H1 (cell line): Measurements from ENCODE around the gene ELOVL6. TPM values are rescaled to one million over a fixed set of nuclear protein-coding genes. Genes with fewer than 3 reads are reported as not detected.

Source experiments
- CTCF ChIA-PET: fragments of 300-600 bp; sonication (Branson Sonifier 250); formaldehyde crosslinking; loops from one replicate; lab custom pipeline; 2021; ENCODE audit not compliant: partially characterized antibody; lab: Charles Lee
- POLR2A ChIA-PET: fragments of 300-600 bp; sonication (Branson Sonifier 250); formaldehyde crosslinking; loops from one replicate; lab custom pipeline; 2021; ENCODE audit warnings: inconsistent platforms; ENCODE audit not compliant: partially characterized antibody; lab: Charles Lee
- DNase-seq, 2 experiments: peaks; one replicate each; pipeline versions ENCODE4 v3.0.0 to v3.0.0-alpha.2; 2010 to 2022; ENCODE audit warnings: low spot score in 2 of 2, low read depth in 1 of 2, mixed read lengths in 1 of 2
- FAIRE-seq: peaks from 2 replicates; lab custom pipeline; 2011; peaks lifted over from hg19 to GRCh38; lab: Jason Lieb, UNC
- H2AFZ ChIP-seq: 2 replicates; pipeline ENCODE4 v1.8.1; 2012; ENCODE audit warnings: low read length, inconsistent platforms
- H2AK5ac ChIP-seq: 2 replicates; pipeline ENCODE4 v1.6.1; 2013; ENCODE audit warnings: low read depth, low read length
- H2BK120ac ChIP-seq: replicated peaks from 2 replicates; pipeline ENCODE3; 2013; ENCODE audit warnings: low read depth, low read length, inconsistent platforms
- H2BK12ac ChIP-seq: 2 replicates; pipeline ENCODE4 v1.6.1; 2013; ENCODE audit warnings: low read depth, low read length
- H2BK15ac ChIP-seq: 2 replicates; pipeline ENCODE4 v1.6.1; 2013; ENCODE audit warnings: low read length
- H2BK20ac ChIP-seq: 2 replicates; pipeline ENCODE4 v1.6.1; 2013; ENCODE audit warnings: low read length
- H2BK5ac ChIP-seq: 2 replicates; pipeline ENCODE4 v1.6.1; 2013; ENCODE audit warnings: low read depth, low read length
- H3K14ac ChIP-seq: 2 replicates; pipeline ENCODE4 v1.6.1; 2013; ENCODE audit warnings: inconsistent platforms; ENCODE audit not compliant: insufficient read length
- H3K18ac ChIP-seq: 2 replicates; pipeline ENCODE4 v1.6.1; 2013; ENCODE audit warnings: low read length; ENCODE audit errors: extremely low read depth
- H3K23ac ChIP-seq: 2 replicates; pipeline ENCODE4 v1.6.1; 2013; ENCODE audit warnings: inconsistent platforms; ENCODE audit not compliant: insufficient read length
- H3K23me2 ChIP-seq: 2 replicates; pipeline ENCODE4 v1.6.1; 2013; ENCODE audit warnings: low read depth, low read length
- H3K27ac ChIP-seq: 2 replicates; pipeline ENCODE4 v1.6.1; 2011; ENCODE audit warnings: low read depth, low read length, inconsistent platforms
- H3K27me3 ChIP-seq, 4 experiments: replicated peaks in 1 of 4; 1 replicate in 1 of 4; 2 replicates in 3 of 4; pipeline versions ENCODE4 v1.6.1 to v1.8.1; 2011 to 2013; ENCODE audit warnings: low read length in 3 of 4, mild to moderate bottlenecking in 3 of 4, inconsistent platforms in 2 of 4, mixed read lengths in 2 of 4, moderate library complexity in 1 of 4; ENCODE audit not compliant: control insufficient read depth in 3 of 4, insufficient read depth in 3 of 4; ENCODE audit errors: extremely low read depth in 1 of 4
- H3K36me3 ChIP-seq, 4 experiments: 2 replicates each; pipeline versions ENCODE4 v1.6.1 to v1.8.1; 2011 to 2013; ENCODE audit warnings: mild to moderate bottlenecking in 4 of 4, low read length in 3 of 4, moderate library complexity in 2 of 4, control low read depth in 1 of 4, inconsistent platforms in 1 of 4; ENCODE audit not compliant: insufficient read depth in 4 of 4, control insufficient read depth in 2 of 4
- H3K4ac ChIP-seq: replicated peaks from 2 replicates; pipeline ENCODE3; 2013; ENCODE audit warnings: low read length, low read depth, mixed read lengths, inconsistent platforms; ENCODE audit not compliant: insufficient read length
- H3K4me1 ChIP-seq, 4 experiments: replicated peaks in 1 of 4; 1 replicate in 1 of 4; 2 replicates in 3 of 4; pipeline versions ENCODE4 v1.6.1 to v1.8.1; 2011 to 2013; ENCODE audit warnings: low read length in 3 of 4, inconsistent platforms in 2 of 4, mixed read lengths in 1 of 4; ENCODE audit not compliant: insufficient read depth in 4 of 4, control insufficient read depth in 3 of 4
- H3K4me2 ChIP-seq, 2 experiments: 2 replicates each; pipeline versions ENCODE4 v1.6.1 to v1.8.1; 2011 to 2013; ENCODE audit warnings: low read depth in 2 of 2, low read length in 2 of 2, control low read depth in 1 of 2, inconsistent platforms in 1 of 2, mild to moderate bottlenecking in 1 of 2; ENCODE audit not compliant: insufficient read depth in 1 of 2
- H3K4me3 ChIP-seq, 4 experiments: fragments of 200-600, 300-600 bp in 1 of 4; sonication (generic), shearing (Covaris generic), sonication (Bioruptor Twin) in 1 of 4; 2 replicates each; pipeline versions ENCODE4 v1.5.1 to v1.8.1; 2011 to 2016; ENCODE audit warnings: low read length in 4 of 4, low read depth in 3 of 4, control low read depth in 2 of 4, inconsistent platforms in 2 of 4, mild to moderate bottlenecking in 2 of 4, mixed read lengths in 1 of 4, moderate library complexity in 1 of 4; ENCODE audit not compliant: insufficient read depth in 2 of 4; ENCODE audit errors: extremely low read depth in 1 of 4
- H3K56ac ChIP-seq: replicated peaks from 2 replicates; pipeline ENCODE3; 2013; ENCODE audit warnings: low read depth, mild to moderate bottlenecking, mixed read lengths, low read length, inconsistent platforms; ENCODE audit not compliant: insufficient read length
- H3K79me1 ChIP-seq: 2 replicates; pipeline ENCODE4 v1.6.1; 2013; ENCODE audit warnings: low read depth, low read length, control low read depth
- H3K79me2 ChIP-seq, 2 experiments: 2 replicates each; pipeline versions ENCODE4 v1.6.1 to v1.8.1; 2012 to 2013; ENCODE audit warnings: low read length in 2 of 2, mild to moderate bottlenecking in 2 of 2, inconsistent platforms in 1 of 2; ENCODE audit not compliant: insufficient read depth in 2 of 2, control insufficient read depth in 1 of 2
- H3K9ac ChIP-seq, 4 experiments: replicated peaks in 1 of 4; 1 replicate in 1 of 4; 2 replicates in 3 of 4; pipeline versions ENCODE4 v1.6.1 to v1.8.1; 2011 to 2013; ENCODE audit warnings: low read depth in 3 of 4, low read length in 3 of 4, control low read depth in 2 of 4, mild to moderate bottlenecking in 2 of 4, moderate library complexity in 2 of 4, inconsistent platforms in 1 of 4; ENCODE audit errors: extremely low read depth in 1 of 4
- H3K9me3 ChIP-seq, 2 experiments: 2 replicates each; pipeline versions ENCODE4 v1.6.1 to v1.8.1; 2012 to 2013; ENCODE audit warnings: mild to moderate bottlenecking in 2 of 2, moderate library complexity in 2 of 2, control low read depth in 1 of 2, inconsistent platforms in 1 of 2, low read depth in 1 of 2, low read length in 1 of 2, mixed read lengths in 1 of 2; ENCODE audit not compliant: insufficient read depth in 2 of 2
- H4K20me1 ChIP-seq, 2 experiments: replicated peaks in 1 of 2; 2 replicates each; pipeline versions ENCODE3 to v1.8.1; 2011 to 2013; ENCODE audit warnings: inconsistent platforms in 2 of 2, low read length in 2 of 2, mild to moderate bottlenecking in 1 of 2; ENCODE audit not compliant: insufficient read depth in 2 of 2, control insufficient read depth in 1 of 2
- H4K5ac ChIP-seq: 2 replicates; pipeline ENCODE4 v1.6.1; 2013; ENCODE audit warnings: low read length, low read depth, mixed read lengths, inconsistent platforms; ENCODE audit not compliant: insufficient read length
- H4K8ac ChIP-seq: 2 replicates; pipeline ENCODE4 v1.8.0; 2013; ENCODE audit warnings: mild to moderate bottlenecking, moderate library complexity, low read length, inconsistent platforms; ENCODE audit not compliant: insufficient read depth; ENCODE audit errors: extremely low read depth
- H4K91ac ChIP-seq: replicated peaks from 2 replicates; pipeline ENCODE3; 2013; ENCODE audit warnings: low read length, mixed read lengths, inconsistent platforms; ENCODE audit not compliant: insufficient read length
- CEBPB ChIP-seq: IDR thresholded peaks from 2 replicates; pipeline ENCODE4 v1.6.1; 2012; ENCODE audit warnings: low read depth, low read length
- CHD2 ChIP-seq: IDR thresholded peaks from 2 replicates; pipeline ENCODE4 v1.6.1; 2012; ENCODE audit warnings: low read length, improper control_type of control experiment
- NANOG ChIP-seq: IDR thresholded peaks from 2 replicates; pipeline ENCODE4 v1.6.1; 2011; ENCODE audit warnings: low read length, low read depth, mild to moderate bottlenecking, inconsistent platforms; ENCODE audit not compliant: insufficient read depth, poor library complexity, severe bottlenecking
- POLR2A ChIP-seq, 2 experiments: IDR thresholded peaks; 1 replicate in 1 of 2; 2 replicates in 1 of 2; pipeline ENCODE4 v1.6.1; 2011; ENCODE audit warnings: low read depth in 2 of 2, low read length in 2 of 2, mild to moderate bottlenecking in 2 of 2; ENCODE audit errors: control extremely low read depth in 1 of 2
- RNF2 ChIP-seq: fragments of 200-900, 300-1000 bp; sonication (generic); IDR thresholded peaks from 2 replicates; pipeline ENCODE4 v1.7.1; 2016; ENCODE audit warnings: borderline replicate concordance, low read depth, mild to moderate bottlenecking, antibody characterized with exemption, low read length; ENCODE audit not compliant: poor library complexity, severe bottlenecking; ENCODE audit errors: missing control alignments
- SIN3A ChIP-seq, 2 experiments: IDR thresholded peaks in 1 of 2; conservative IDR thresholded peaks in 1 of 2; 2 replicates each; pipeline ENCODE4 v1.6.1; 2011 to 2012; ENCODE audit warnings: low read length in 2 of 2, improper control_type of control experiment in 1 of 2, low read depth in 1 of 2, mild to moderate bottlenecking in 1 of 2
- WGBS, 2 experiments: shearing (Covaris generic) in 1 of 2; methylation state at CpG; one replicate each; pipeline versions ENCODE4 v1.1.6 to v1.1.7; 2013 to 2015; ENCODE audit warnings: low lambda C conversion rate in 2 of 2, mixed read lengths in 2 of 2, inconsistent platforms in 1 of 2, low coverage in 1 of 2, missing lambda C conversion rate in 1 of 2; ENCODE audit not compliant: insufficient replicate concordance in 2 of 2, insufficient coverage in 1 of 2, insufficient read length in 1 of 2; ENCODE audit errors: extremely low coverage in 1 of 2, missing lambda C conversion rate in 1 of 2; 5-methylcytosine and 5-hydroxymethylcytosine counted together
- polyA plus RNA-seq, 7 experiments: library from polyadenylated mRNA; depleted of rRNA in 3 of 7; stranded (reverse) in 5 of 7; unstranded in 2 of 7; fragments of >200 nt in 5 of 7; fragments of 200-250 nt in 2 of 7; gene quantifications; 1 replicate in 5 of 7; 2 replicates in 1 of 7; 4 replicates in 1 of 7; pipeline versions ENCODE4 v1.2.1 to v1.2.3, GENCODE V29; 2011 to 2013; ENCODE audit warnings: missing spikeins in 2 of 7, mixed read lengths in 2 of 7
- total RNA-seq: library from RNA; stranded (reverse); fragmentation: NEBNext Ultra II Directional; extraction: Animal tissue kit (Norgen Biotek cat#: 25700); gene quantifications from 2 replicates; pipeline ENCODE4 v1.2.1, GENCODE V29; 2021

Gene ELOVL6
- total and polyA plus RNA-seq, 2 of the 8 experiments (the other 6 are each of a cell fraction or from before 2014, with no cell fraction given): 27.8 to 86.6 TPM

- no peak overlapping the region for H2BK5ac ChIP-seq
- FAIRE-seq: no peak
- POLR2A ChIA-PET: interaction anchor here (1.6 to 2.9 kb wide), 3 partner anchors 8 to 16 kb away, joined by 7 to 25 read pairs (median 12); partner anchors contain the start of gene ELOVL6
- H3K56ac ChIP-seq: no peak overlapping the region
- no peak overlapping the region for H3K4ac ChIP-seq
- TF ChIP-seq RNF2 (no peak), CEBPB (no peak), NANOG (no peak), POLR2A (IDR thresholded peaks at IDR 0.05; ENCODE audit: control extremely low read depth in 1 of 2, low read depth in 2 of 2, low read length in 2 of 2) (0 out of 3 replicates have a peak, but pooled peaks of 1 of the 2 experiments have one; percentile 34), CHD2 (no peak), SIN3A (conservative IDR thresholded peaks at IDR 0.05 in 1 of 2, IDR thresholded peaks at IDR 0.05 in 1 of 2; ENCODE audit: low read depth in 1 of 2, low read length in 2 of 2) (no peak)
- H3K9ac ChIP-seq: peak overlapping the region in 1 of 4 experiments; percentile 19; a peak in 1 of 7 replicates
- no peak overlapping the region for H2BK20ac ChIP-seq
- peaks cover 2 to 4% of the 10 kb centered on the region in 2 experiments for H4K20me1 ChIP-seq
- no peak overlapping the region for H2BK12ac ChIP-seq
- peaks cover 4 to 12% (median 6%) of the 10 kb centered on the region in 4 experiments; a peak in 5 of 7 replicates for H3K4me1 ChIP-seq
- H3K27me3 ChIP-seq: no peaks in the 10 kb centered on the region
- no peak overlapping the region for H3K23ac ChIP-seq
- H2BK15ac ChIP-seq: no peak overlapping the region
- peaks cover 4 to 73% of the 10 kb centered on the region in 2 experiments; a peak in 3 of 4 replicates for H3K79me2 ChIP-seq
- H3K4me2 ChIP-seq: peak overlapping the region in 1 of 2 experiments; percentile 42; a peak in 3 of 4 replicates
- 40% methylated on average over 1 of the region's 1 CpG; no CpG with 5 or more reads in 1 of the 2 experiments for WGBS, 2 experiments
- 0 out of 2 replicates have a peak overlapping the region, but pooled peaks have one; percentile 21 for H3K27ac ChIP-seq
- H3K79me1 ChIP-seq: no peaks in the 10 kb centered on the region; the same call in 1 of the 2 replicates
- H2AK5ac ChIP-seq: no peak overlapping the region
- peaks cover 0 to 26% (median 0%) of the 10 kb centered on the region in 4 experiments; a peak in 2 of 8 replicates for H3K36me3 ChIP-seq
- no peak overlapping the region for H3K14ac ChIP-seq
- no peak overlapping the region for H2BK120ac ChIP-seq
- H3K18ac ChIP-seq: no peak overlapping the region
- H4K91ac ChIP-seq: no peak overlapping the region
- DNase-seq: no peak
- CTCF ChIA-PET: interaction anchor here (1.1 to 3.0 kb wide), 6 partner anchors 14 to 160 kb away, joined by 3 to 14 read pairs (median 4); no protein-coding TSS in a partner anchor
- H4K8ac ChIP-seq: no peak overlapping the region
- H3K4me3 ChIP-seq: no peak overlapping the region
- no peak overlapping the region for H4K5ac ChIP-seq
- H2AFZ ChIP-seq: no peak overlapping the region
- no peaks in the 10 kb centered on the region for H3K23me2 ChIP-seq
- H3K9me3 ChIP-seq: no peaks in the 10 kb centered on the region
Observed at GRCh38 chr4:110184791-110185155, 13.6 kb downstream of the ELOVL6 start.
